CD4-positive, alpha-beta T cell treated with Interleukin-10 for 1 hour (primary cell): Measurements from ENCODE around the gene ZCCHC13.
"Not testable (repeated sequence)": the region's sequence is repeated elsewhere in the genome, so short reads cannot be mapped to it uniquely, and the experiment has no call there.

ENCODE experiments used
- DNase-seq: peaks from one replicate; pipeline ENCODE4 v3.0.0-alpha.2; 2020

Gene ZCCHC13

GRCh38 chrX:74304016-74304415 lies at the start of gene ZCCHC13:
Gene ZCCHC13 (plus strand): TSS chrX:74304180. CDS start chrX:74304267, 87 bp downstream.
- no peak for DNase-seq

GRCh38 chrX:74258111-74258510 lies 45.9 kb upstream of the ZCCHC13 start:
- not testable (repeated sequence) for DNase-seq

- DNase-seq = no peak
These were observed 44.0 kb upstream of the ZCCHC13 start for GRCh38 chrX:74259885-74260491.

GRCh38 chrX:74262452-74263209 lies 41.3 kb upstream of the ZCCHC13 start:
- DNase-seq = no peak

DNA sequence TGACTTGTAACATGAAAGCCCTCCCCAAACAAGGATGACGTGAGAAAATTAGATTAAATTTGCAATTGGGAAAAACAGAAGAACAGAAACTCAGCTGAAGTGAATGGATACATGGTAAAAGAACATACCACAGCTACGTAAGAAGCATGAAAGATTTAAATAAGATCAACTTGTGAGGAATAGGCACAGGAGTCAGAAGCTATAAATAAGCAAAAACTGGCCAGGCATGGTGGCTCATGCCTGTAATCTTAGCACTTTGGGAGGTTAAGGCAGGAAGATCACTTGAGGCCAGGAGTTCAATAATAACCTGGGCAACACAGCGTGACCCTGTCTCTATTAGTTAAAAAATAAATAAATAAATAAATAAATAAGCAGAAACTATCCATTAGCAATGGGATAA lies 33.6 kb upstream of the ZCCHC13 start:
- DNase-seq = no peak

GRCh38 chrX:74272230-74272629 lies 31.8 kb upstream of the ZCCHC13 start:
- no peak for DNase-seq

GRCh38 chrX:74274516-74274915 lies 29.5 kb upstream of the ZCCHC13 start:
- no peak for DNase-seq

GRCh38 chrX:74277320-74277719 lies 26.7 kb upstream of the ZCCHC13 start:
- DNase-seq = no peak

GRCh38 chrX:74277846-74278245 lies 26.1 kb upstream of the ZCCHC13 start:
- no peak for DNase-seq

GRCh38 chrX:74280759-74281158 lies 23.2 kb upstream of the ZCCHC13 start:
- no peak for DNase-seq

DNA sequence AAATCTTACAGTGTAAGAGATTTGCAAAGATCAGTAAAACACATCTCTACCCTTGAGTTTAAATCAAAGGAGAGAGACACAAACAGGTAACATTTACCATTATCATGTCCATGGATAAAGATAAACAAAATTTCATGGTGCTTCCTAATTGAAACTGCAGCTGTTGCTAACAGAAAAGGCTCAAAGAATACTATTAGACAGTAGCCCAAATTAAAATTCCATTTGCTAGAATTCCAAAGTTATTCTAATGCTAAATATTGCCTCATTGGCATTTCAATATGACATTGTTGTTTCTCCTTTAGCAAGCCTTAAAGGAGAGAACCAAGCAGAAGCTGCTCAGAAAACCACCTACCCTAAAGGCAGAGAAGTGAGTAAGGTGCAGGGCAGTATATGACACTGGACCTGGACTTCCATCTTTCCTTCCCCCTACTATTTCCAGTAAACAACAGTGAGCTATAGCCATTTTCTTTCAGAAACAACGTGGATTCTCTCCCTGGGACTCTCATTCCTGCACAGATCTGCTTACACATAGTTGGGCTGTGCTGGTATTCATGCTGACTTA lies 19.5 kb upstream of the ZCCHC13 start:
- DNase-seq = no peak

DNA sequence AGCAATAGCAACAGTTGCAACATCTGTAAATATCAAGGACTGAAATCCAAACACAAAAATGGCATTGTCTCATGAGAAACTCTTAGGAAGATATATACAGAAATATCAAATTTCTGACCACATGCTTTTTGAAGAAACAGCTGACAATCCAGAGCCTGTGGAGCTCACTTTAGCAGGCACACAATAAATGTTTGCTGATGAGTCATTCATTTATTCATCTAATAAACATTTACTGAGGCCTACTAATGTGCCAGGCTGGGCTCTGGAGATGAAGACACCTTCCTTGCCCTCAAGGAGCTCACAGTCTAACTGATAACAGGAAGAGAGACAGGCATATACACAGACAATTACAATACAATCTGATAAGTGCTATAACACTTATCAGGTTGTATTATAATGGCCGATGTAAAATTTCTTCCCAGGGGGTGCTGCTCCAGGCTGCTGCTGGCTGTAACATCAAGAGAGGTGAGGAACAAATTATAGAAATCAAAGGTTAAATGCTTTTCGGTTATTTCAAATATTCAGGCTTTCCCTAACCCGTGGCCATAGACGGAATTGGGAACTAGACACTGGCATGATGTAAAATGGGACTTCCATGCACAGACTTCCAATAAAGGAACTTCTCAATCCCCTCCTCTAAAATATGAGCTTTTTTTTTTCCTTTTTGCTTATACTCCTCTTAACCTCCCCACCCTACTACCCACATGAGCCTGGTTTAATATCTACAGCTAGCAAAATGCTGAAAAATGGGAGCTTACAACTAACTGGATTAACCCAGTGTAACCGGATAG lies 16.8 kb upstream of the ZCCHC13 start:
- DNase-seq = no peak

- DNase-seq = no peak
These were observed 12.4 kb upstream of the ZCCHC13 start for GRCh38 chrX:74291577-74291963.

- DNase-seq = peak; percentile 86
These were observed 11.8 kb upstream of the ZCCHC13 start for GRCh38 chrX:74291964-74292807.

- DNase-seq = no peak
These were observed 11.2 kb upstream of the ZCCHC13 start for GRCh38 chrX:74292808-74293123.

DNA sequence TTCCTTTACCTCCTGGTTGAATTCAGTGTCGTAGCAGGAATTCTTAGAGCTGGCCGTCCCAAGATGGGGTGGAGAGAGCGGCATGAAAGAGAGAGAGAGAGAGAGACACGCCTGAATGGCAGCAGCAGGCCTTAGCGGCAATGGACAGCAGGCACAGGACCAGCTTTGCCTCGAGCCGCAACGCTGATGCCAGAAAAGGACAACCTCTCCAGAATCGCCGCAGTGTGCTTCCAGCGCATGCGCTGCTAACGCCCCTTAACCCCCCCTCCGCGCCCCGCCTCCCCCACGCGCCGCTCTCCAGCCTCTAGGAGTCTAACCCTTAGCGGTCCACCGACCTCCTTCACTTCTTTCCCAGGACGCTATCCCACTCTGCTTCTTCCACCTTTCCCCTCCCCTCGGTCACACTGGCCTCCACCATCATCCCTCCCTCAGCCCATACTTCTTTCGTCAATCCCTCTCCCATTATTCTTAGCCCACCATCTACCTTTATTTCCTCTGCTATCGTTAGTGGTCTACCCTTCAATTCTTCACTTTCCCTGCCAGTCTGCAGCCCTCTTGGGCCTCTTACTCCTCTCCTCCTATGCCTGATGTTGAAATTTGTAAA lies 10.5 kb upstream of the ZCCHC13 start:
- peak; percentile 73 for DNase-seq

- no peak for DNase-seq
These were observed 8.9 kb upstream of the ZCCHC13 start for GRCh38 chrX:74295101-74295500.

DNA sequence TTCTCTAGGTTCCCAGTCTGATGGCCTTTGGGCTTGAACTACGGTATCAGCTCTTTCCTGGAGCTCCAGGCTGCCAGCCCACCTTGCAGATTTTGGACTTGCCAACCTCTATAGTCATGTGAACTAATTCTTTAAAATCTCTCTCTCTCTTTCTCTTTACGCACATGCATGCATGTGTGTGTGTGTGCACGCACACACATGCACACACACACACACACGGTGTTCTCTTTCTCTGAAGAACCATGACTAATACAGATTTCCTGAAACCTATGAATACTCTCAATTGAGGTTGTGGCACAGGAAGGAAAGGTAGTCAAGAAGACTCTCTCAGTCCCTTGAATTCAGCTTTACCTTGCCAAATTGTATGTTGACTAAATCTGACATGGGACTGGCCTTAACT lies 6.2 kb upstream of the ZCCHC13 start:
- DNase-seq = no peak

DNA sequence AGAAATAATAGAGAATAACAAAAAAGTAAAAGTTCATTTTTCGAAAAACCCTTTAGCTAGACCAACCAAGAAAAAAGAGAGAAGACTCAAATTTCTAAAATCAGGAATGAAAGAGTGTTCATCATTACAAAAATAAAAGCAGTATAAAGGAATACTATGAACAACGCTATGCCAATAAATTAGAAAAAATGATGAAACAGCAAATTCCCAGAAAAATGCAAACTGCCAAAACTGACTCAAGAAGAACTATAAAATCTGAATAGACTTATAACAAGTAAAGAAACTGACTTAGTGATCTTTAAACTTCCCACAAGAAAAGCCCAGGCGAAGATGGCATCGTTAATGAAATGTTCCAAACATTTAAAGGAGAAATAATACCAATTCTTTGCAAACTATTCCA lies 3.1 kb upstream of the ZCCHC13 start:
- no peak for DNase-seq

GRCh38 chrX:74318672-74319071 lies 14.7 kb downstream of the ZCCHC13 start:
- no peak for DNase-seq

DNA sequence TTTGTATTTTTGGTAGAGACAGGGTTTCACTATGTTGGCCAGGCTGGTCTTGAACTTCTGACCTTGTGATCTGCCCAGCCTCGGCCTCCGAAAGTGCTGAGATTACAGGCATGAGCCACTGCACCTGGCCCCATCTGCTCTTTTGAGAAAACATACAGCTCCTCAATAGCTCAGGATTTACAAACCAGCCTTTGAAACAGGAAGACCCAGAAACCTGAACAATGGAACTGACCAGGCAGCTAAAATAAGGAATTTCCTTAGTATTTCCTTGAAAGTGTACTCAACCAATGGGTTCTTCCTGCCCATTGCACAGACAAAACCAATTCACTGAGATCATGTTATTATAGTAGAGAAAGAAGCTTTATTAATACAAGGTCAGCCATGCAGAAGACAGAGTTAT lies 15.3 kb downstream of the ZCCHC13 start:
- not testable (repeated sequence) for DNase-seq

- no peak for DNase-seq
These were observed 17.2 kb downstream of the ZCCHC13 start for GRCh38 chrX:74321191-74321590.
